HG02852 (cell line): ENCODE data around the gene TCF7L2.

ENCODE experiments used
- ATAC-seq: cut with Tn5 transposase; IDR thresholded peaks from one replicate; pipeline ENCODE4 v1.9.1; 2021; ENCODE audit warnings: mild to moderate bottlenecking, moderate library complexity; ENCODE audit not compliant: unreplicated experiment

TCF7L2 gene

DNA sequence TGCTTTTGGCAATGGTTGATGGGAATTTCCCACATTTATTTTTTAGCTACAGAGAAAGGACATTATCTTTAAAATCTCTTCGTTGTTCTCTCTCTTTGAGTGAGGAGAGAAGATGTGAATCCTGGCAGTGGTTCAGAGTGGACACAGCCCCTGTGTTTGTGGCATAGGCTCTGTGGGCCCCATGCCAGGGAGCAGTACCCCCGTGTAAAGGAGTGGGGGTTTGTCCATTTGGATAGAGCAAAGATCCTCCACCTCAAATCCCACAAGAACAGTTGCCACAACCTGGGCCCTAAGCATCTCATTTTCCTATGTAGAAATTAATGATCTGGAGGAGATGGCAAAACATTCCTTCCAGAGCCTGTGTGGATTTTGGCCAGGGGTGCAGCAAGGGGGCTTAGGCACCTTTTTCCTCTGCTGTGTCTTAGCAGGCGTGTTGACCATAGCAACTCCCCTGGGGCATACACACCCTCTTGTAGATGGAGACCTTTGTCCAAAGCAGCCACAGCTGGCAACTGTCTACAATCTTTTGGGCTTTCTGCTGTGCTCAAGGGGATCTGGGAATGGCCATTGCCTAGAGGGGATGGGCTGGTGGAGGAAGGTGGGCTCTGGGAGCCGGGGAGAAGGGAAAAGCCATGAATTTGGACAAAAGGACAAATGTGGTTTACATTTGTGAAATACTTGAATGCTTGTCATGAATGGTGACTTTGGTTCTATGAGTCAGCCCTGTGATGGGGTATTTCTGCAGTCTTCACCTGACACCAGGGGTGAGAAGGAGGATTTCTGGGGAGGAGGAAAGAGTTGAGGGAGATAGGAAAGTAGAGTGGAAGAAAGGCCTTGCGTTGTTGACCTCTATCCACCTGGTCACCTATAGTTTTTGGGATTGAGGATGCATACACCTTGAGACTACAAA is 92.0 kb downstream of the TCF7L2 start:
- no peak for ATAC-seq

DNA sequence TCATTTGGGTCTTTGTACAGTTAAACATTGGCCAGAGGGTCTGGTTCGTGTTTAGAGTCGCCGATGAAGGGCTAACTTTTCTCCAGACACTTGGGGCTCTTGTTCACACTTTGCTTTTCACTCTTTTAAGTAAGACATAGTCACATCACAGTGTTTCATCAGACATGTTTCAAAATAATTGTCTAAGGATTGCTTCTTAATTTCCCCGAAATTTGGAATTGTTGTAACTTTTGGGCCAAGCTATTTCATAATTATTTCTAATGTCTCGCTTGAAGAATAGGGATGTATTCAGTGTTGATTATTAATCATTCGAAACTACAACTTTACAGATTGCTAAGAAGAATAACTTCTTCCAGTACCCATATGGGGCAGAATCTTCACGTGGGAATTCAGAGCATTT is 92.8 kb downstream of the TCF7L2 start:
- no peak for ATAC-seq

DNA sequence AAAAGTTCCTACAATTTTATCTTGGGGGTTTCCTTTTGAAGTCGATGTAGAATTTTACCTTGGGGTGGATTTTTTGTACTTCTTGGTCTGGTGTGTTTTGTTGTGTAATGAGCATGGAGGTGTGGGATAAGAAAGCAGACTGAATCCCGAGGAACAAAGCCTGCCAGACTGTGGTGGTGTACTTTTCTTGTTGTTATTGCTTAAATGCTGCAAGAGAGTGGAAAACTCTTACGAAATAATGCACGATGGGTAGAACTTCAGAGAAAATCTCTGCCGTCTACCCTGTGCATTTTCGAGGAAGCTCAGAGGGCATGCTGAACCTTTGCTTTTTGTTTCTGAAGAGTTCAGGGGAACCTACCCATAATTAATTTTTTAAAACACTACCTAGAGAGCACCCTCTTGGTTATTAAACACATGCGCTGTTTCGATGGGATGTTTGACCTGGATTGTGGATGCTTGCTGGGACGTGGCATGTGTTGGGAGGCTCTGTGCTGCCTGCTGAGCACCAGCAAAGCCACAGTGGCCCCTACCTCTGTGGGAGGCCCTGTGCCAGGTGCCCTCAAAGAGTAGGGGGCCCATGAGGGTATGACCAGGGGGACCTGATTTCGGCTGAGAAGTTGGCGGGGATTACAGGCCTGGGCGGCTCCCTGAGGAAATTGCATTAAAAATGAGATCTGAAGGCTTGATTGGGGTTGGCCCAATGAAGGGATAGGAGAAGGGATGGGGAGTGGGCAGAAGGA is 94.1 kb downstream of the TCF7L2 start:
- ATAC-seq = no peak

DNA sequence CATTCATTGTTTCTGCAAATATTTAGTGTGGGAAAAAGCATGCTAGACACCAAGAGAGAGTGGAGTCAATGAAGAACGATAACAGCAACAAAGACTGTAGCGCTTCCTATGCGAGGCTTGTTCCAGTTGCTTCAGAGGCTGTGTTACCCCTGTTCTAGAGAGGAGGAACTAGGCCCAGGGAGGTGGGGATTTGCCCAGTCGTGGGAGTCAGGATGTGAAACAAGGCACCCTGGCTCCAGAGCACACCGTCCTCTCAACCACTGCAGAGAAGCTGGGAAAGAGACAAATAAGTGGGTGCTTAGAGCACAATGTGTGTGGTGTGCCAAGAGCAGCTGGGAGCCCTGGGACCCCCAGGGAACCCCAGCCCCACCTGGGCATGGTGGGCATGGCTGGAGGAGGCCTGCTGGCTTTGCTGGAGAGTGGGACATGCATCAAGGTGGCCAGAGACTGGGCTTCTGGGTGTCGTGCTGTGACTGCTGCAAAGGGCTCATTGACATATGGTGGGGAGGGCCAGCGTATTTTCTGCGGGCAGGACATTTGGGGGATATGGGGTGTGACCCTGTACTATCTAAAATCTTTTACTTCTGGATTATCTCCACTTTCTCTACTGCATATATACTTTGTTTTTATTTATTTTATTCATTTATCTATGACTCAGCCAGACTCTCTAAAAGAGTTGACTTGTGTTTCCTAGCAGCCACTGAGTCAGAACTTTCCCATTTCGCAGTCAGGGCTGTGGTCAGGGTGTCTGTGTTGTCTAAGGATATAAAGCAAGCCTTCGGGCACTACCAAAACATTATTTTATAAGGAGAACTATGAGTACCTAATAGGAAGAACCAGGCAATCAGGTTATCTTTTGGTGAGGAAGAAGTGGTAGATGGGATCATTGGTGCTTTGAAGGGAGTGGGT is 95.4 kb downstream of the TCF7L2 start:
- ATAC-seq = no peak

DNA sequence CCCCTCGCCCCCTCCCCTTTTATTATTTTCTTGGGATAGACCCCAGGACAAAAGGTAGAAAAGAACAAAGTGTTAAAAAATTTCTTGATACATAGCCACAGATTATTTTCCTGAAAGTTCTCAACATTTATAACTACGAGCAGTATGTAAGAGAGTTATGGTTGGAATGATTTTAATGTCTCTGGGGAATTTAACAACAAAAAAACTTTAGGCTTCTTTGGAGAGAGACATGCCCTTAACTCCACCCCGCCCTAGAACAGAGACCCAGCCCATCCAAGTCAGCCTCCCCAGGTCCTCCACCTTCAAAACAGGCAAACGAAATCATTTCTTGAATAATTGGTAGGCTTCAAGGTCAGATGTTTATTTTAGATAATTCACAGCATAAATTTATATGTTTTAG is 97.1 kb downstream of the TCF7L2 start:
- no peak for ATAC-seq

DNA sequence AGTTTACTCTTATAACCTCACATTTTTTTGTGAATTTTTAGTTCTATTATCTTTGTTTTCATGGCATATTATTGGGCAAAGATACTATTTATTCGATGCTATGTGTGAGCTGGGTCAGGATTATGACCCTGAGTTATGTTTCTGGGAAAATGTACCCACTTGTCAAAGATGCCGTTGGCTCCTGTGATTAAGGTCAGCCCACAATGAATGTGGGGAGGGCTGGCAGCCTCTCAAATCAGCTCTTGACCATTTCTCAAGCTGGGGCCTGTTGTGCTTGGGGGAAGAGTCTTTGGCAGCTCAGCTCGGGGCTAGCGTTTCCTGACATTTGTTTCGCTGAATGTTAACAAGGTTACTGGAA is 97.5 kb downstream of the TCF7L2 start:
- ATAC-seq = no peak

DNA sequence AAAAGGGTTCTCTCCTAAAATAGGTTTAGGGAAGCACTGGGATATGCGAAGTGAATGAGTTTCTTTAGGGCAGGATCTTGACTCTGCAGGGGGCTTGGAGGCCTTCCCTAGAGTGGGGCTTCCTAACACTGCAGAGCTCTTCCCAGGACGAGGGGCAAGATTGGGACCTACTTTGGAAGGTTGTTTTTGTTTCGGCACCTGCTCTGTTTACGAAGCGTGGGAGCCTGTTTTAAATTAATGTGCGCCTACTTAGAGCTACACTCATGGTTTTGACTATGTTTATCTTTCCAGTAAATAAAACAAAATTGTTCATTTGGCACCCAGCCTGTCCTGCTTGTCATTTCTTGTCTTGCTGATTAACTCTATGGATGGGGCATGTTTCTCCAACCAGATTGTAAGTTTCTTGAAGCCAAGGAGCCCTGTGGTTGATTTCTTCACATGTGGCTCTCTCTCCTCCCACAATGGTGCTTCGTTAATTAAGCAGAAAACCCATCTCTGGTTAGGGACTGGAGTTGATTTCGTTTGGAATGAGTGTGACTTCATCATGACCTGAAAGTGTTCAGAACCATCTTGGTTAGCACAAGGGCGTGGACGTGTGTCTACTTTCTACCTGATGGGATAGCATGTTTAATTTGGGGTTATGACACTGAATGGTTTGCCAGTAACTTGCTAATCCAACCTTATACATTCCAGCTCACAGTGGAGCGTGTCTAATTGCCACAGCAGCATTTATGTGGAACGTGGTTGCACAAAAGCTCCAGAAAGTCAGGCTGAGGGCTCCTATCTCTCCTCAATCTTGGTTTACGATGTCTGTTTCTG is 98.1 kb downstream of the TCF7L2 start:
- ATAC-seq = no peak

DNA sequence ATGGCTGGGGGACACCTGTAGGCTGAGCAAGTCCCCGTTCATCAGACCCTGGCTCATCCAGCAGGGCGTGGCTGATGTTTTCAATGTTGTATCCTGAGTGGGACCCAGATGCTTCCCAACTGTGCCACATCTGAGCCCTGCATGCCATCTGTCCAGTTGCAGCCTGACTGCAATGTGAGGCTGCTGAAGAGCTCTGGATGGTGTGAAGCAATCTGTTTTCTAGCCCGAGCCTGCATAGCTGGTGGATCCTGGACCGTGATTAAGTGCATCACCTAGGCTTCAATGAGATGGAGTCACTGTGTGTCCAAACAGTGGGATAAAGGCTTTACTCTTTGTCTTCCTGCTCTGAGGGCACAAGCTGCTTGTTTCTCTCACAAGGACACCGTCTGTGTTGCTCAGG is 99.8 kb downstream of the TCF7L2 start:
- no peak for ATAC-seq

DNA sequence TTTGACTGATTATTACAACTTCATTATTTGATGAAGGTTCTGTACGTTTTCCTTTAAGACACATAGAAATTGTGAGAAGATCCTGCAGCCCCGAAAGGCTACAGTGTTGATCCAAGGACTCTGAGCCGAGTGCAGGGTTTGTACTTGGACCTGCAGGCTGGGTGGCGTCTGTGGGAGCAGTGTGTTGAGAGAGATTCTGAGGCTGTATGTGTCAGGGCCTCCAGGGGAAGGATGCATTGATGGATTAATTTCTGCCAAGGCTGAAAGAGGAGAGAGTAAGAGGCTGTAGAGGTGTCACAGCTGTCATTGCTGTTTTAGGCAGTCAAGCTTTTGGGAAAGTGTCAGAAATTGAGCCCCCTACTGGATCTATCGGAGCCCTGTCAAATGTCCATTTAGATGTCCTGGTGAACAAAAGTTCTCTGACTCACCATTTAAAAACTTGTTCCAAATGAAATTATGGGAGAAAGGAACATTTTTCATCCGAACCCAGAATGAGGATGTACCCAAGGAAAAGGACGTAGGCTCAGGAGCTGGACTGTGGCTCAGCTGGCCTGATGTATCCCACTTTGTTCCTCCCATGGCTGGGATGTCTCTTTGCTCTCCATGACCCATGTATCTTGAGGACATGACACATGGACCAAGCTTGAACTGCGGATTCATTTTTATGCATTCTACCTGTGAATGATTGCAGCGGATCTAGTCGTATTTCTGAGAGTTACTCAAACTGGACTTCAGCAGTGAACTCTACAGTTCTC is 102.2 kb downstream of the TCF7L2 start:
- no peak for ATAC-seq

DNA sequence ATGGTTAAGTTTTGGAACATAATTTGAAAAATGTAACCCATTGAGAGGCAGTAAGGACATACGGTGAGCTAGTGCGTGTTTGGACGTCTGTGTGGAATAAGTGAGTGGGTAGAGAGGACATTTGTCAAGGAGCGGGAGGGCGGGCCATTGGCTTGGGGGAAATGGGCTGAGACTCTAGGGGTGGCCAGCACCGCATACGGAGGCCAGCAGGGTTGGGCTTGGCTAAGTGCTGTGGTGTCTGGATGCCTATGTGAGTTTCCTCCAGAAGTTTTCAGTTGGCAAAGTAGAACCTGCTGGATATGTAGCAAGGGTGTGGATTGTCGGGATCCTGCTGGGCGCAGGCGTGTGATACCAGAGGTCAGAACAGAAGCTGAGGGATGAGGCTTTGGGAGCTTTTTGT is 103.0 kb downstream of the TCF7L2 start:
- no peak for ATAC-seq

DNA sequence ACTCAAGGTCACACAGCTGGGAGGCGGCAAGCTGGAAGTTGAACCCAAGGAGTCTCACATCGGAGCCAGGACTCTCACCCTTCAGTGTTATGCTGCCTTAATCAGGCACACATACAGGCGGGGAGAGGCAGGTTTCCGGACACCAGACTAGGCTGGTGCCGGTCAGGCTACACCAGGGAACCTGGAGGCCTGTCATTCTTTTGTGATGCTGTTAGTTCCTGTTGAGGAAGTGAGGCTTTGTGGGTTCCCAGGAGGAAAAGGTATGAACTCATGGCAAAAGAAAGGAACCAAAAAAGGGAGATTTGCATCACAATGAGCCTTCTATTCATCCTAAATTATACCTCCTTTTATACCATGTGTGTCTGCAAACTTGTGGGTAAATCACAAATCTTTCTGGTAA is 103.8 kb downstream of the TCF7L2 start:
- ATAC-seq = no peak

DNA sequence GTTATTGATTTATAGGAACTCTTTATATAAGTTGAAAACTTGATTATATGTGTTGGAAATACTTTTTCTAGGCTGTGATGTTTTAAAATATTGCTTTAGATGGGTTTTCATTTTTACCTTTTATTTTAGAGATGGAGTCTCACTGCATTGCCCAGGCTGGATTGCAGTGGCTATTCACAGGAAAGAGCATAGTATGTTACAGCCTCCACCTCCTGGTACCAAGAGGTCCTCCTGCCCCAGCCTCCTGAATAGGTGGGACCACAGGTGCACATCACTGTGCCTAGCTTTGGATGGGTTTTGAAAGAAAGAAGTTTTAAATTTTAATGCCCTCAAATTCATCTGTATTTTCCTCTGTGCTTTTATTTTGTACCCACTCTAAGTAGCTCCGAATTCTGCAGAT is 105.4 kb downstream of the TCF7L2 start:
- ATAC-seq = no peak

DNA sequence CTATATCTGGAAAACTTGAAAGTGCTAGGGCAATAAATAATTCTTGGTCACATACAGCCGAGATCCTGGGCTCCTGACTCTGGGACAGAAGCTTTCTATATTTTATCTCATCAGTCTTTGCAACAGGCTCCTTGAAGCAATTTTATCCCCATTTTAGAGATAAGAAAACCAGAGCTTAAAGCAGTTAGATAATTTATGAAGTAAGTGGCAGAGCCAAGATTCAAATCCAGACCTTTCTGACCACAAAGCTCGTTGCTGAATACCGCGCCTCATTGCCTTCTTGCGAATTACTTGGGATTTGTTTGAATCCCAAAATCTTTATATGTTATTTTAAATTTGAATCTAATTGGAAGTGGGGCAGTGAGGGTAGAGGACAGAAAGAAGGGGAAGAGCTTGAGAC is 106.0 kb downstream of the TCF7L2 start:
- ATAC-seq = no peak

DNA sequence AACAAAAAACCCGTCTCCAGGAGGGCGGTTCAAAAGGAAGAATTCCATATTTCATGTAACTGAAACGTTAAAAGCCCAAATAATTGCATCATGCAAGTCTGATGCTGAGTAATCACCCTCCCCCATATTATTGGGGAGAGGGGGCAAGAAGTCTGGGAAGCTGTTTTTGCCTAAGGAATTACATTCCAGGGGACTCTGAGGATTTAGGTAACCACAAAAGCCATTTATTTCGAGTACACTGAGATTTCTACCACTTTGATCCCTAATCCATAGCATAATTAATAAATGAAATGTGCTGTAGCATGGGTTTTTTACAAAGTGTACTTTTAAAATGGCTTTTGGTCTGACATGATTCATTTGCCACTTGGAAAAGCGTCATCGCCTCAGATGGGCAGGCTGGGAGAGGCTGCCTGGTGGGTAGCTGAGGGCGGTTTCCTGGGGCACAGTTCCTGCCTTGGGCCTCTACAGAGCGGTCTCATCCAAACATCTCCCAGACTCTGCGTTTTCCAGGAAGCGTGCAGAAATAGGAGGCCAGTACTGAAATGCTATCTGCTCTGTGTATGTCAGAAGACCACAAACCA is 106.5 kb downstream of the TCF7L2 start:
- no peak for ATAC-seq

DNA sequence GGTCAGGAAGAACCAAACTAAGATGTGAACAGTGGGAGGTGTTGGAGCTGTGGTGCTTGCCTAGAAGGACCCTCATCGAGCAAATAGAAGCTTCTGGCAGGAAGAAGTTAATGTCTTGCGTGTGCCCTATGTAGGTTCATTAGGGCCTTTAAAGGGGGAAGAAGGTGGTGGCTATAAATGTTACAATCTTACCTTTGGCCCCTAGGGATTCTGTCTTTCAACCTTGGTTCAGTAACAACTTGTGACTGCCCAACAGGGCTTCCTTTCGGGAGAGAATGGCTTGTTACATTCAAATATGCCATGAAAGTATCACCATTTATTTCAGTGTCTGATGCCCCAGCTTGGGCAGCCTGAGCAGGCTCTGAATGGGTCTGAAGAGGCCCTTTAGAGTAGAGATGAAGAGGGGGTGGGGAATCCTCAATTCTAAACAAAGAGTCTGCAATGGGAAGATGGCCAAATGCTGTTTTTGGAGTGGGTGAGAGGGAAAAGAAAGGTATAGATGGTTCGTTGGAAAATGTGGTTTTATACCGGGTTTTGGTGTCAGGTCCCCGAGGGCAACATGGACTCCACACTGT is 108.0 kb downstream of the TCF7L2 start:
- no peak for ATAC-seq

DNA sequence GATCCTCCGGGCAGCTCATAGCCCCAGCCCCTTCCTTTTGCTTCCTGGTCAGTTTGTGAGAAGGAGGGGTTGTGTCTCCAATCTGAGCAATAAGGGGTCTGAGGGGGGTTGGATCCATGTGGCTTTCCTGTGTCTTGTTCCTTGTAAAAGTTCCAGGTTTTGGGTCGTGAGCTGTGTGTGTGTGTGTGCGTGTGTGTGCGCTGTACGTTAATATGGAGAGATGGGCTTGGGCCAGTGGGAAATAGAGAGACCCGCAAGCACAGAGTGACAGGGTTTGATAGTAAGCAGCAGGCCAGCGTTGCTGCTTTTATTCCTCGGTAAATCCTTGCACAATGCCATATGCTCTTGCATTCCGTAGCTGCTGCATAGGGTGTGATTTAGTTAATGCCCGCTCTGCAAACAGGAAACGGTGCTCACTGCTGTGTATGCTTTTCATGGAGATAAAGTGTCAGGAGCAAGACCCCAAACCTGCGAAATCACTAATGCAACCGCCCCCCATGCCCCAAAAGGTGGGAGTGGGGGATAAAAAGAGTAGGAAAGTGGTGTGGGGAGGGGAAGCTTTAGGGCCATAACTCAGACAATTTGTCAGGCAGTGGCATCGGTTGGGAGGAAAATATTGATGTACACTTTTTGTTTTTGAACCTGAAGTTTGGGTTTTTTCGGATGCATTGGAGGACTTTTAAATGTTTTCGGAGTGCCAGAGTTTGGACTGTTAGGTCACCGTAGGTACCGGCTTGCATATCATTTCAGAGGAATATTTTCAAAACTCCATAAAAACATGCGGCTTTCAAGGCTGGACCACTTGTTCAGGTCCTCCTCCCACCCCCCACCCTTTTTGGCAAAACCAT is 108.7 kb downstream of the TCF7L2 start:
- ATAC-seq = no peak

DNA sequence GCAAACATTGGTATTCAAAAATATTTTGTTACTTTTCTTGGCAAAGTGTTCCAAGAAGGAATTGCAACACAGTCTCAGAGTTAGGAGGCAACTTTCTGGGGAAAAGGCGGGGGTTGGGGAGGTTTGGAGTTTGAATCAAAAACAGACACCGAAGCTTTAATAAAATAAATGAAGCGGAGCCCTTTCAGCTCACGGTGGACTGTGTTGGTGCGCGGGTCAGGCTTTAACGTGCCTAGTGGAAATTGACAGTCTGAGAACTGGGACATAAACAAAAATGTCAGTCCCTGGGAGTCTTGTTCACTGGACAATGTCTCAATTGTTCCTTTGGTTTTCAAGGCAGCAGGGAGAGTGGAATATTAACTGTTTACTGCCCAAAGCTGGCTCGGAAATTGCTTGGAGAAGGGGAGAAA is 109.3 kb downstream of the TCF7L2 start:
- ATAC-seq = no peak
